ENCODE data around the gene SLC39A3. TPM values are rescaled to one million over a fixed set of nuclear protein-coding genes. Genes with fewer than 3 reads are reported as not detected.
A peak's percentile ranks its signal among the peaks of the same experiment; 100 is the strongest.

Gene SLC39A3
- total and polyA plus RNA-seq, 5 donors from 2014 or later, result 14.6 to 41.8 (median 35.2) TPM

DNA sequence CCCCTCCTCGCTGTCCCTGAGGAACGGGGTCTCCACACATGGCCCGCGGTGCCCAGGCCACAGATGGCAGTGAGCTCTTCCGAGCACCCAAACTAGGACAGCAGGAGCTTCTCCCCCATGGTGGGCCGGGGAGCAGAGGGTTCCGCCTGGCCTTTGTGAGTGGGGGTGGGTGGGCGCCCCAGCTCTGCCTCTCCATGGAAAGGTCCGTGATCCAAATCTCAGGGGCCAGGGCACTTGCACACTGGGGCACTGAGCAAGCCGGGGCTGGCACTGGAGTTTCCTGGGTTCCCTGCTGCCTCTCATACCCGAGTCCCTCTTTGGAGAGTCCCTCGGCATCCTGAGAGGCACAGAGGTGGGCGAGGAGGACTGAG lies 16.5 kb downstream of the SLC39A3 start:
- H3K36me3 Mint-ChIP-seq, result no peaks in the 10 kb centered on the region
- no peak overlapping the region for H3K4me3 Mint-ChIP-seq
- no peaks in the 10 kb centered on the region for H3K27me3 ChIP-seq (ENCODE audit: control insufficient read depth, insufficient read depth, low read length)
- no peak overlapping the region for H3K27ac ChIP-seq (ENCODE audit: insufficient read depth, low read length, poor library complexity, severe bottlenecking)
- H3K36me3 ChIP-seq (ENCODE audit: control insufficient read depth, insufficient read depth, low read length), result no peaks in the 10 kb centered on the region
- H3K27me3 Mint-ChIP-seq, result peaks cover 44% of the 10 kb centered on the region
- peaks cover 5% of the 10 kb centered on the region for H3K4me1 ChIP-seq (ENCODE audit: control insufficient read depth, insufficient read depth, low read length, poor library complexity, severe bottlenecking)
- H3K4me3 ChIP-seq (ENCODE audit: low read depth, low read length), result no peak overlapping the region
- H3K27ac Mint-ChIP-seq, result no peak overlapping the region
- H3K9me3 ChIP-seq (ENCODE audit: control insufficient read depth in 2 of 2, low read length in 2 of 2), result no peaks in the 10 kb centered on the region
- H3K9me3 Mint-ChIP-seq, result no peaks in the 10 kb centered on the region
- H3K4me1 Mint-ChIP-seq, result peaks cover 0 to 10% (median 0%) of the 10 kb centered on the region in 4 donors
- ATAC-seq (ENCODE audit: low read depth in 2 of 2) (no peak), DNase-seq (no peak)

DNA sequence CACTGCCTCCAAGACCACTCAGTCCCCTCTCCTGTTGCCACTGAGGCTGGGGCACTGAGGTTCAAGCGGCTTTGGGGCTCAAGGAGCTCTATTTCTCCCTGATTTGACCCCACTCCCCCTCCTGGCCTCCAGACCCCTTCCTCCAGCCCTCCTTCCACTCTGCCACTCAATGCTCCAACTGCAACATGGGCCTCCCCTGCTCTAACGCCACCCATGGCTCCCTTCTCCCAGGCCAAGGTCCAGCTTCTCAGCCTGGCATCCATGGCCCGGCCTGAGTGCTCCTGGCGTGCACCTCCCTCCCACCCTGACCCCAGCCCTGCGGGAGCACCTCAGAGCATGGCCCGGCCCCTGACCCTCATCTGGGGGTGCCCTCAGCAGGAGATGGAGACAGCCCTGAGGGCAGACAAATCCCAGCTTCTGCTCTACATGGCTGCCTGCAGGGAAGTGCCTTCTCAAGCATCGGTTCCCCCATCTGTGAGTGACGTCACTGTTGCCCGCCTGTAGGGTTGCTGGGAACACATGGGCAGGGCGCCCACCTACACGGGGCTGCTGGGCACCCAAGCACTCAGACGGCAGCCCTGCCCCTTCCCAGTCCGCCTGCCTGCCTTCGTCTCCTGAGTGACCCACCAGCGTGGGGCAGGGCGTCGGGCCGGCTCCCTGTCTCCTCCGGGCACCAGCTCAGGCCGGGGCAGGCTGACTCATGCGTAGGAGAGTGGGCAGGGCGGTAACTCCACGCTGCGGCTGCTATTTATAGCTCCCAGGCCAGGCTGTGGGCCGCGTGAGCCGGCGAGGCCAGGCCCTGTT lies 17.1 kb downstream of the SLC39A3 start:
- no peaks in the 10 kb centered on the region for H3K9me3 ChIP-seq (ENCODE audit: control insufficient read depth in 2 of 2, low read length in 2 of 2)
- H3K27ac ChIP-seq (ENCODE audit: insufficient read depth, low read length, poor library complexity, severe bottlenecking), result no peak overlapping the region
- Mint-ChIP-seq H3K4me3 (no peak overlapping the region), H3K27me3 (peaks cover 44% of the 10 kb centered on the region), H3K9me3 (no peaks in the 10 kb centered on the region), H3K27ac (no peak overlapping the region), H3K36me3 (no peaks in the 10 kb centered on the region), H3K4me1 (peaks cover 0 to 10% (median 0%) of the 10 kb centered on the region in 4 donors)
- ATAC-seq (ENCODE audit: low read depth in 2 of 2), result no peak
- DNase-seq, result no peak
- no peaks in the 10 kb centered on the region for H3K36me3 ChIP-seq (ENCODE audit: control insufficient read depth, insufficient read depth, low read length)
- no peaks in the 10 kb centered on the region for H3K27me3 ChIP-seq (ENCODE audit: control insufficient read depth, insufficient read depth, low read length)
- H3K4me1 ChIP-seq (ENCODE audit: control insufficient read depth, insufficient read depth, low read length, poor library complexity, severe bottlenecking), result peaks cover 5% of the 10 kb centered on the region
- no peak overlapping the region for H3K4me3 ChIP-seq (ENCODE audit: low read depth, low read length)

DNA sequence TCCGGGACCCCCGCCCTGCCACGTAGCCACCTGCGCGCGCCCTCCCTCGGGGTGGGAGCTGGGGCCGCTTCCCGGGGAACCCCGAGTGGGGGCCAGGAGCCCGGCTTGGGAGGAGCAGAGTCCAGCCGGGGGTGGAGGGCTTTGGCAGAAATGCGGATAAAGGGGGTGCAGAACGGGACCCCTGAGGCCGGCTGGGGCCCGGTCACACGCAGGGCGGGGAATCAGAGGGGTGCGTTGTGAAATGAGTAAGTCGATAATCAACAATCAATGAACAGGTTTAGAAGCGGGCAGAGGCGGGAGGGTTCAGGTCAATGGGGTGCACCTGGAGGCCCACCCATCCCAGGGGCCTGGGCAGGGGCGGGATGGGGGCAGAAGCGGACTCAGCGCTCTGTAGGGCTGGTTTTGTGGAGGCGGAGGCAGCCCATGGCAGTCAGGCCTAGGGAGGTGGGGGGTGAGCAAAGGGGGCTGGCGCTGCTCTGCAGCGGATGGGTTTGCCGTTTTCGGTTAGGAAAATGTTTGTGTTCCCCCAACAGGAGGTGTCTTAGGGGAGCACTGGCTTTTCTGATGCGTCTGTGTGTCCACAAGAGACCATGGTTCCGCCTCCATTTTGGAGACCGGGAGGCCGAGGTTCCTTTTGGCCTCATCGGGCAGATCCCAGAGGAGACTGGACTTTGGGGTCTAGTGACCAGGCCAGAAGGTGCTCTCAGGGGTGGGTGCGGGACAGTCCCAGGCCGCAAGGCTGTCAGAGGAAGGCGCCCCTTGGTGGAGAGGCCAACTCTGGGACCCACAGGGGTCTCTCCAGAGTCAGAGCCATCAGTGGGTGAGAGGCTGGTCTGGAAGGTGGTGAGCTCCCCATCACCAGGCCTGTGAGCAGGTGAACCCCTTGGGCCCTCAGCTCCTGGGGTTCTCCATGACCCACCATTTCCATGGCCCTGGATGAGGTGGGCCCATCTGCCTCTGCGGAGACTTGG lies 18.0 kb downstream of the SLC39A3 start:
- H3K9me3 ChIP-seq (ENCODE audit: control insufficient read depth in 2 of 2, low read length in 2 of 2), result no peaks in the 10 kb centered on the region
- no peak overlapping the region for H3K4me3 ChIP-seq (ENCODE audit: low read depth, low read length)
- DNase-seq, result no peak
- H3K9me3 Mint-ChIP-seq, result no peaks in the 10 kb centered on the region
- no peak for ATAC-seq (ENCODE audit: low read depth in 2 of 2)
- H3K4me3 Mint-ChIP-seq, result peak overlapping the region in 1 of 4 donors; percentile 59
- no peaks in the 10 kb centered on the region for H3K36me3 ChIP-seq (ENCODE audit: control insufficient read depth, insufficient read depth, low read length)
- no peak overlapping the region for H3K27ac Mint-ChIP-seq
- H3K27ac ChIP-seq (ENCODE audit: insufficient read depth, low read length, poor library complexity, severe bottlenecking), result no peak overlapping the region
- peaks cover 44% of the 10 kb centered on the region for H3K27me3 Mint-ChIP-seq
- no peaks in the 10 kb centered on the region for H3K36me3 Mint-ChIP-seq
- peaks cover 5% of the 10 kb centered on the region for H3K4me1 ChIP-seq (ENCODE audit: control insufficient read depth, insufficient read depth, low read length, poor library complexity, severe bottlenecking)
- H3K4me1 Mint-ChIP-seq, result peaks cover 0 to 10% (median 0%) of the 10 kb centered on the region in 4 donors
- no peaks in the 10 kb centered on the region for H3K27me3 ChIP-seq (ENCODE audit: control insufficient read depth, insufficient read depth, low read length)

DNA sequence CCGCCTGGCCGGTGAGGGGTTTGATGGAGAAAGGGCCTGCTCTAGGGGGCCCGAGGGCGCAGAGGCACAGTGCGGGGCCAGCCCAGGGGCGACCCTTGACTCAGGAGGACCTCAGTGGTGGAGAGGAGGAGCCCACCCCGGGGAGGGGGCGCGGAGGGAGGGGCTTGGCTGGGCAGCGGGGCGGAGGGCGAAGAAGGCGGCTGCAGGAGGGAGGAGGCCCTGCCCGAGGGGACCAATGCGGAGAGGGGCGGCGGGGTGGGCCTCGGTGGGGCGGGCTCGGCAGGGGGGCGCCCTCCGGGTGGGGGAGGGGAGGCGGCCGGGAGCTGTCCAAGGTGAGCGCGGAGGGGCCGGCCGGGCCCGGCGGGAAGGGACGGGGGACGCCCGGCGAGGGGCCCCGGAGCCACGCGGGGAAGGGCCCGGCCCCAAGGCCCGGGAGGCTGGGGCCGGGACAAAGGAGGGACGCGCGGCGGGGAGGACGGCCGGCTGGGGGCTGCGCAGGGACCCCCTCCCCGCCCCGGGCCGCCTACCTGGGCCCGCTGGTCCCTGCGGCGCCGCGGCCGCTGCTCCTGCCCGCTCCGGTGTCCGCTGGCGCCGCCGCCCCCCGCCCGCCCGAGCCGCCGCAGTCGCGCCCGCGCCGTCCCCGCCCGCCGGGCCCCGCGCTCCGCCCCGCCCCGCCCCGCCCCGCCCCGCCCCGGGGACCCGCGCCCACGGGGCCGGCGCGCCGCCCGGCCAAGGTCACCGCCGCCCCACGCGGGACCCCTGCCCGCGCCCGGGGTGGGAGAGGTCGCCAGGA lies 18.8 kb downstream of the SLC39A3 start, which contains the start of gene DIRAS1:
Gene DIRAS1 (minus strand): TSS at position 596 of the 793 bp plus-strand sequence. CDS start 3,566 bp downstream, outside the sequence.
- Mint-ChIP-seq H3K27ac (no peak within 1 kb of the TSS), H3K27me3 (peaks cover 39% of the 10 kb centered on the region), H3K9me3 (peaks cover 0 to under 1% (median 0%) of the 10 kb centered on the region in 7 donors), H3K36me3 (no peaks in the 10 kb centered on the region), H3K4me3 (peak within 1 kb of the TSS in 1 of 4 donors; percentile 59), H3K4me1 (peaks cover 0 to 10% (median 0%) of the 10 kb centered on the region in 4 donors)
- H3K36me3 ChIP-seq (ENCODE audit: control insufficient read depth, insufficient read depth, low read length), result no peaks in the 10 kb centered on the region
- H3K27ac ChIP-seq (ENCODE audit: insufficient read depth, low read length, poor library complexity, severe bottlenecking), result no peak within 1 kb of the TSS
- H3K4me3 ChIP-seq (ENCODE audit: low read depth, low read length), result no peak within 1 kb of the TSS
- no peaks in the 10 kb centered on the region for H3K9me3 ChIP-seq (ENCODE audit: control insufficient read depth in 2 of 2, low read length in 2 of 2)
- DNase-seq (no peak), ATAC-seq (ENCODE audit: low read depth in 2 of 2) (no peak)
- peaks cover 5% of the 10 kb centered on the region for H3K4me1 ChIP-seq (ENCODE audit: control insufficient read depth, insufficient read depth, low read length, poor library complexity, severe bottlenecking)
- no peaks in the 10 kb centered on the region for H3K27me3 ChIP-seq (ENCODE audit: control insufficient read depth, insufficient read depth, low read length)

DNA sequence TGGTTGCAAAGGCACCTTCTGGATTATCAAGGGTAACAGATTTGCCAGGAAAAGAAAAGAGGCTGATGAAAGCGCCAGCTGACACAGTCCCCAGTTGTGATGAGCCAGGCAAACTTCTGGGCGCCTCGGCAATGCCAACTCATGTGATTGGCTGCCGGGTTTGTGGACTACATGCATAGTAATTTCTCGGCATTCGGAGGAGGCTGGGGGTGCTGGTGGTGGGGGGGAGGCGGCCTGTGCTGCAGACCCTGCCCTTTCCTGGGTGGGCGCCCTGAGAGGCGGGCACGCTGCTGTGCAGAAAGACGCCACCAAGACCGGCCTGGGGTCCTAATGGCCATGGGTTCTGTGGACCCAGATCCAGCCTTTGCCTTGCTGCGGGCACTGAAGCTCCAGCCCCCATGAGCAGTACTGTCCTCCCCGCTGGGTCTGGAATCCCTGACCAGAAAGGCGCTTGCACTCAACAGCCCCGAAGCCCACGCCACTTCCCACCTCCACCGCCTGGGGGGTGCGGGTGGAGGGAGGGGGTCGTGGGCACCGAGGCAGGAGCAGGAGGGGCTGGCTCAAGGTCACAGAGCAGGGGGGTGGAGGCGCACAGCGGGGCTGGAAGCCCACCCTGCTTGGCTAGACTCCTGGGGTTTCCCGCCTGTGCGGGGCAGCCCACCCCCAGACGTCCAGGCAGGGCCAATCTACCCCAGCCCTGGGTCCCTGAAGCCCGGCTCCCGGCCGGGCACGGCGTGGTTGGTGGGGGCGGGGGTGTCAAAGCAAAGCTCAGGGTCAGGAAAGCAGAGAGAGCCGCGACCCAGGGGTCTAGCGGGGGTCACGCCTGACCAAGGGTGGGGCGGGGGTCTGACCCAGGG lies 19.7 kb downstream of the SLC39A3 start:
- peak overlapping the region in 1 of 3 donors; percentile 60 for H3K27ac Mint-ChIP-seq
- H3K36me3 Mint-ChIP-seq, result no peaks in the 10 kb centered on the region
- Histone ChIP-seq H3K4me1 (ENCODE audit: control insufficient read depth, insufficient read depth, low read length, poor library complexity, severe bottlenecking) (peaks cover 5% of the 10 kb centered on the region), H3K36me3 (ENCODE audit: control insufficient read depth, insufficient read depth, low read length) (no peaks in the 10 kb centered on the region), H3K27me3 (ENCODE audit: control insufficient read depth, insufficient read depth, low read length) (no peaks in the 10 kb centered on the region), H3K27ac (ENCODE audit: insufficient read depth, low read length, poor library complexity, severe bottlenecking) (no peak overlapping the region), H3K4me3 (ENCODE audit: low read depth, low read length) (no peak overlapping the region), H3K9me3 (ENCODE audit: control insufficient read depth in 2 of 2, low read length in 2 of 2) (peaks cover 5 to 6% of the 10 kb centered on the region in 2 experiments)
- peaks cover 0 to 8% (median 5%) of the 10 kb centered on the region in 7 donors for H3K9me3 Mint-ChIP-seq
- ATAC-seq (ENCODE audit: low read depth in 2 of 2) (no peak), DNase-seq (no peak)
- peak overlapping the region in 2 of 4 donors; percentile 22 to 69 for H3K4me3 Mint-ChIP-seq
- peaks cover 37% of the 10 kb centered on the region for H3K27me3 Mint-ChIP-seq
- peaks cover 0 to 10% (median 0%) of the 10 kb centered on the region in 4 donors for H3K4me1 Mint-ChIP-seq

DNA sequence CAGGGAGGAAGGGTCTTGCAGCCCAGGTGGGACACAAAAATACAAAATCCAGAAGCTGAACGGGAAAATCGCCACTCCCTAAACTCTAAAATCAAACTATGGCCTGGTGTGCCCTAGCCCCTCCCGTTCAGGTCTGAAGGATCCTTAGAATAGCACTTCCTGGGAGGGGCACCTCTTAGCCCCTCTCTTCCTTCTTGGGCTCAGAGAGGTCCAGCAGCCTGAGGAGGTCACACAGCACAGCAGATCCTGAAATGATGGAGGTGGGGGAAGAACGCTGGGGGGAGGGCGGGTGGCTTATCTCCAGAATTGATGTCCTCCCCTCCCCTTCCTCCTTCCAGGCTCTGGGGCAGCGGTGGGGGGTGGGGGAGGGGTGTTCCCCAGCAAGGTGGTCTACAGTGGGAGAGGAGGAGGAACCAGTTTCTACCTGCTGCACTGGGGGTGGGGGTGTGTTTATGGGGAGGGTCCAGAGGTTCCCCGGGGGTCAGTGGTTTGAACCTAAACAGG lies 20.5 kb downstream of the SLC39A3 start:
- H3K9me3 ChIP-seq (ENCODE audit: control insufficient read depth in 2 of 2, low read length in 2 of 2), result peaks cover 6 to 8% of the 10 kb centered on the region in 2 experiments
- Mint-ChIP-seq H3K36me3 (no peaks in the 10 kb centered on the region), H3K27me3 (peaks cover 34% of the 10 kb centered on the region), H3K4me3 (peak overlapping the region in 1 of 4 donors; percentile 69), H3K27ac (no peak overlapping the region), H3K4me1 (peaks cover 0 to 9% (median 0%) of the 10 kb centered on the region in 4 donors), H3K9me3 (peaks cover 0 to 10% (median 5%) of the 10 kb centered on the region in 7 donors)
- H3K27ac ChIP-seq (ENCODE audit: insufficient read depth, low read length, poor library complexity, severe bottlenecking), result no peak overlapping the region
- no peak overlapping the region for H3K4me3 ChIP-seq (ENCODE audit: low read depth, low read length)
- H3K27me3 ChIP-seq (ENCODE audit: control insufficient read depth, insufficient read depth, low read length), result no peaks in the 10 kb centered on the region
- peaks cover 5% of the 10 kb centered on the region for H3K4me1 ChIP-seq (ENCODE audit: control insufficient read depth, insufficient read depth, low read length, poor library complexity, severe bottlenecking)
- no peaks in the 10 kb centered on the region for H3K36me3 ChIP-seq (ENCODE audit: control insufficient read depth, insufficient read depth, low read length)
- DNase-seq, result no peak
- no peak for ATAC-seq (ENCODE audit: low read depth in 2 of 2)
